ENCODE data around the gene RAPGEF1.

Gene RAPGEF1

DNA sequence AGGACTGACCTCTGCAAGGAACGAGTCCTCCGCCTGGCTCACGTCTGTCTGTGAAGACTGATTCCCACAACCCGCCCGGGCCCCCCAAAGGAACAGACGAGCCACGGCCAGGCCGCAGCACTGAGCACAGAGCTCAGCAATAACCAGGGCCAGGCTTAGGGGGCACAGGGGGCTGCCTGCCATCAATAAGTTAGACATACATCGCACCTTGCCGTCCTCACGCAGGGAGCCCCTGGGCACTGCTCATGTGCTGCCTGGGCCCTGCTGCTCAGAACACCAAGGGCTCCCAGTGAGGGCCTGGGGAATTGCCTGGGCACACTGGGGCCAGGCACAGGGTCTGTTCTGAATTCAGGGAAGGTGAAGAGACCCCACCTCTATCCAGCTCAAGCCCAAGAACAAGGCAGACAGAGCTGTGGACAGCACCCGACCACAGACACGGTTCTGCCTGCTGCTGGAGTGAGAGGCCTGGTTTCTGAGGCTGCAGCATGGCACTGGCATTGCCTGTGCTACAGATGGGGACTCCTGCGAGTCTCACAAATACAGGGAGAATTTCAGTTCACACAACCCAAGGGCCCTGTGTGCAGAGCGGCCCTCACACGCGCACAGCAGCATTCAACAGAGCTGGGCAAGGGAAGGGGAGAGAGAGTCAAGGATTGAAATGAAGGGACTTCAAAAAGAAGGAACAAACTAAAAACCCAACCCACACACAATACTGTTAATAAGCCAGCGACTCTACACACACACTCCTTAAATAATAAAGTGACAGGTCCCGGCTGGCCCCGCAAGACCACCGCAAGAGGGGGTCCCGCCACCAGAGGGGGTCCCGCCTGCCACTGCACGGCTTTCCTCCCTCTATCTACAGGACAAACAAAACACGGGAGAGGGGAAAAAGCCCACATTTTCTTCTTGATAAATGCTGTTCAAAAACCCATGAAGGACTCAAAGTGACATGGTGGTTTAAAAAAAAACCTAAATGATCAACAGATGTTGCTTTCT lies 162.6 kb downstream of the RAPGEF1 start:
- TF ChIP-seq ZFX (IDR thresholded peaks at IDR 0.05; ENCODE audit: borderline replicate concordance), result no peak
- TF ChIP-seq, protein P1, sequence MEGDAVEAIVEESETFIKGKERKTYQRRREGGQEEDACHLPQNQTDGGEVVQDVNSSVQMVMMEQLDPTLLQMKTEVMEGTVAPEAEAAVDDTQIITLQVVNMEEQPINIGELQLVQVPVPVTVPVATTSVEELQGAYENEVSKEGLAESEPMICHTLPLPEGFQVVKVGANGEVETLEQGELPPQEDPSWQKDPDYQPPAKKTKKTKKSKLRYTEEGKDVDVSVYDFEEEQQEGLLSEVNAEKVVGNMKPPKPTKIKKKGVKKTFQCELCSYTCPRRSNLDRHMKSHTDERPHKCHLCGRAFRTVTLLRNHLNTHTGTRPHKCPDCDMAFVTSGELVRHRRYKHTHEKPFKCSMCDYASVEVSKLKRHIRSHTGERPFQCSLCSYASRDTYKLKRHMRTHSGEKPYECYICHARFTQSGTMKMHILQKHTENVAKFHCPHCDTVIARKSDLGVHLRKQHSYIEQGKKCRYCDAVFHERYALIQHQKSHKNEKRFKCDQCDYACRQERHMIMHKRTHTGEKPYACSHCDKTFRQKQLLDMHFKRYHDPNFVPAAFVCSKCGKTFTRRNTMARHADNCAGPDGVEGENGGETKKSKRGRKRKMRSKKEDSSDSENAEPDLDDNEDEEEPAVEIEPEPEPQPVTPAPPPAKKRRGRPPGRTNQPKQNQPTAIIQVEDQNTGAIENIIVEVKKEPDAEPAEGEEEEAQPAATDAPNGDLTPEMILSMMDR (IDR thresholded peaks at IDR 0.05), result no peak
- H3K27ac ChIP-seq, result no peak overlapping the region

DNA sequence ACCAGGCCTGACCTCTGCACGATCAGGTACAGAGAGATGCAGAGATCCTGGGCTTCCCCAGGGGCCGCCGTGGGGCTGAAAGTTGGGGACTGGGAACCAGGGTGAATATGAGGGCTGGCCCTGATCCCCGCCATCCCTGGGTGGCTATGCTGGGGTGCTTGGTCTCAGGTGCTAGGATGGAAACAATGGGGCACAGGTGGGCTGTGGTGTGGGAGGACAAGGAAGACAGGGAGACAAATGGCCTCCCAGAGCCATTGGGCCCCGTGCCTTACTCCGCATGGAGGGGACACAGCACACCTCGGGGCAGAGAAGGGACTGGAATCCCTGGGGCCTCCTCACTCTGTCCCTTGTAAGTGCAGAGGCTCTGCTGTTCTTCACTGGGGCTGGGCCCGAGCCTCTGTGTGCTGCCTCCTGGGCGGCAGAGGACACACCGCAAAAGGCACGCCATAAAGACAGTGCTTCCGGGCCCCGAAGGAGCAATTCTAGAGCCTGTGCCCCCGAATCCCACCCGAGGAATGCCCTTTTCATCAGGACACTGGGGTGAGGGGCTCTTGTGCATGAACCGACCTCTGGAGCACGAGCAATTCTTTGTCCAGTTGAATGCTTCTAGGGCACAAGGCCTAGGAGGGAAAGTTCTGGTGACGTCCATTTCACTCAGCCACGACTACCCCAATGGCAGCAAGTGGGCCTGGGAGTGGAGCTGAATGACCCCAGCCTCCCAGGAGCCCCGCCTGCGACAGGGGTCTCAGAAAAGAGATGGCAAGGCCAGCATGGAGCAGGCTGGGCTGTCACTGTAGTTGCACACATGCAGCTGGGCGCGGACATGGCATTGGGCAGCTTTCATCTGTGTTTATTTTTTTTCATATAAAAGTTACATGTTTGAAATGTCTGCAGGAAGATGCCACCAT lies 163.7 kb downstream of the RAPGEF1 start:
- H3K27ac ChIP-seq, result no peak overlapping the region
- no peak for TF ChIP-seq ZFX (IDR thresholded peaks at IDR 0.05; ENCODE audit: borderline replicate concordance)

DNA sequence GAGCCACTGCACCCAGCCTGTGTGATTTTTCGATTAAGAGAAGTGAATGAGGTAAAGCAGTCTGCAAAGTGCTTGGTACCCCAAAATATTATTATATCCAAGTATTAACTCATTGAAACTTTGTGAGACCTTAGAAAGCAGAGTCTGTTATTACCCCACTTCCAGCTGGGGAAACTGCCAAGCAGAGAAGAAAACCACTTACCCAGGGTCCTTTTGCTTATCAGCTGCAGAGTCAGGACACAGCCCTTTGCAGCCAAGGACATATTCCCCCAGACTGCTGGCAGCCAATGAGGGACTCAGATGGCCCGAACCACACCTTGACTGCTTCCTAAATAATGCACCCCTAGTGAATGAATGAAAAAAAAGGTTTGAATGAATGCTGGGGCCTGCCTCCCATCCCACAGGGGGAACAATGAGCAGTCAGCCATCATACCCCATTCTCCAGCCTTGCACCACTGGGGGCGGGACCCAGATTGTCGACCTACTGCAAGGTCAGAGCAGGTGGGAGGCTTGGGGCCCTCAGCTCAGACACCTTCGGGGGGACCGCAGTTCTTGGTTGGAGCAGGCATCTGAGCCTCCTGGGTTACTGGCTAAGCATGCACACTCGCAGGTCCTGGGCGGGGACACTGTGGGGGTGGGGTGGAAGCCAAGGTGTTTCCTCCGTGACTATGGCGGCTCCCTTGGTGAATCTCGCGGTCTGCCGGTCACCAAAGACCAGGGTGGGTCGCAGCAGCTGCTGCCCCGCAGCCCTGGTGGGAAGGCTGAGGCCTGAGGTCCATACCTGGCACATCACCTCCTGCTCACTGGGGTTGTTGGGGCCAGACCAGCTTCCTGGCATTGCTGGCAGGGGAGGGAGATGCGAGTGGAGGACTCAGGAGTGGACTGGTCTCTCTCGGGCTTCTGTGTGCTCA lies 164.9 kb downstream of the RAPGEF1 start:
- TF ChIP-seq, protein P1 (IDR thresholded peaks at IDR 0.05), result no peak
- no peak for TF ChIP-seq ZFX (IDR thresholded peaks at IDR 0.05; ENCODE audit: borderline replicate concordance)
- H3K27ac ChIP-seq, result no peak overlapping the region

DNA sequence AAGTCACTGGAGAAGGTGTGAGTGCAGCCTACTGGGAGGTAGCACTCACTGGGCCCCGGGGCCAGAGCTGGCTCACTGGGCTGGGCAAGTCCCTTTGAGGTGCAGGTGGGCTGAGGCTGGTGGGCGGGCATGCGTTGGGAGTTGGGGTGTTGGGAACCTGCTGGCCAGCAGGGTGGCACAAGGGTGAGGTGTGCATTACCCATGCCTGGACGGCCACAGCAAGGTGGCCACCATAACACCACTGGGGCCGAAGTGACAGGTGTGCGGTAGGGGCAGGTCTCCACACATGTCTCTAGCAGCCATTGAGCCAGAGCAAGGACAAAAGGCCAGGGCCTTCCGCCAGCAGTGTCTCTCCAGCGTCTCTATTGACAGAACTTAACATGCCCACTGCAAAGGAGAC lies 172.0 kb downstream of the RAPGEF1 start:
- TF ChIP-seq, protein P1 (IDR thresholded peaks at IDR 0.05), result no peak
- no peak for TF ChIP-seq ZFX (IDR thresholded peaks at IDR 0.05; ENCODE audit: borderline replicate concordance)

DNA sequence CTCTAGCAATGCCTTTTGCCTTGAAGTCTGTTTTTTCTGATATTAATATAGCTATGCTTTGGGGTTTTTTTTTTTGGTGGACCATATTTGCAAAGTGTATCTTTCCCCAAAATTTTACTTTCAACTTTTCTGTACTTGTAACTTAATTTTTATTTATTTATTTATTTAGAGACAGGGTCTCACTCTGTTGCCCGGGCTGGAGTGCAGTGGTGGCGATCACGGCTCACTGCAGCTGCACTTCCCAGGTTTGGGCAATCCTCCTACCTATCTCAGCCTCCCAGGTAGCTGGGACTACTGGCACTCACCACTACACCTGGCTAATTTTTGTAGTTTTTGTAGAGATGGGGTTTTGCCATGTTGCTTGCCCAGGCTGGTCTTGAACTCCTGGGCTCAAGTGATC lies 173.7 kb downstream of the RAPGEF1 start:
- no peak for TF ChIP-seq ZFX (IDR thresholded peaks at IDR 0.05; ENCODE audit: borderline replicate concordance)
- TF ChIP-seq, protein P1 (IDR thresholded peaks at IDR 0.05), result no peak
- no peak overlapping the region for H3K27ac ChIP-seq

More for the DNA sequence above, 172.0 kb downstream of the RAPGEF1 start:
- H3K27ac ChIP-seq, result no peak overlapping the region

DNA sequence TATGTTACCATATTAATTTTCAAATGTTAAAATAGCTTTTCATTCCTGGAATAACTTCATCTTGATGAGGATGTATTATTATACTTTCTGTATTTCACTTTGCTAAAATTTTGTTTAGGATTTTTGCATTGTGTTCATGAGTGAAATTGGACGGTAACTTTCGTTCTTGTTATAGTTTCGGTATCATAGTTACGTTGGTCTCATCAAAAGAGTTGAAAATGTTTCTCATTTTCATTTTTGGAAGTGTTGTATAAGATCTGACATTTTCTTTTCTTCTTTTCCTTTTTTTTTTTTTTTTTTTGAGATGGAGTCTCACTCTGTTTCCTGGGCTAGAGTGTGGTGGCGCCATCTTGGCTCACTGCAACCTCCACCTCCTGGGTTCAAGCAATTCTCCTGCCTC lies 174.5 kb downstream of the RAPGEF1 start:
- no peak overlapping the region for H3K27ac ChIP-seq
- TF ChIP-seq, protein P1 (IDR thresholded peaks at IDR 0.05), result no peak
- TF ChIP-seq ZFX (IDR thresholded peaks at IDR 0.05; ENCODE audit: borderline replicate concordance), result no peak

All from 22Rv1 (cell line).